GM19025 (cell line): Measurements from ENCODE around the gene SH3RF3.

ENCODE experiments used
- ATAC-seq: cut with Tn5 transposase; IDR thresholded peaks from one replicate; pipeline ENCODE4 v1.9.1; 2021; ENCODE audit warnings: mild to moderate bottlenecking, low read depth, moderate library complexity; ENCODE audit not compliant: unreplicated experiment

The SH3RF3 gene

DNA sequence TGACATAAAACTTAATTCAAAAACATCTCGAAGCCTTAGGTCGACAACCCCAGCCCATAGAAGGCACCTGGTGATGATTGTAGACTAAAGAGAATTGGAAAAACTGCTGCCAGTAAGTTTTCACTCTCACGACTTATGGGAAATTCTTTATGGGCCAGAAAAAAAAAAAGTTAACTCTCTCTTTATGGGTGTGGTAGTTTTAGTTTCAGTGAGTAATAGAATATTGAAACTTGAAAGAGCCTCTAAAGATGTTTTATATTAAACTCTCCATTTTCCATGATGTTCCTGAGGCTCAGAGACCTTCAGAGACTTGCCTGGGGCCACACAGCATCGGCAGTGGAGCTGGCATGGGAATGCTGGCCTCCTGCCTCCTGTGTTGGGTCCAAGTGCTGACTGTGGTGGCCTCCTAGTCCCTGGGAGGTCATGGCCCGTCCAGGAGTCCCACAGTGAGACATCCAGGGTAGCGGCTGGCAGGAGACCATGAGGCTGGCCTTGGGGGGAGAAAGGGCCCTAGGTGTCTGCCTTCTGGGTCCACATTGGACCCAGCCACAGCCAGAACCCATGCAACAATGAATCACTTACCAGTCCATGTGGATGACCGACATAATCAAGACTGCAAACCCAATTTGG, 325.9 kb downstream of the SH3RF3 start:
- no peak for ATAC-seq

GRCh38 chr2:109455731-109456691, 327.0 kb downstream of the SH3RF3 start:
- no peak for ATAC-seq

GRCh38 chr2:109456776-109457175, 327.8 kb downstream of the SH3RF3 start:
- no peak for ATAC-seq

DNA sequence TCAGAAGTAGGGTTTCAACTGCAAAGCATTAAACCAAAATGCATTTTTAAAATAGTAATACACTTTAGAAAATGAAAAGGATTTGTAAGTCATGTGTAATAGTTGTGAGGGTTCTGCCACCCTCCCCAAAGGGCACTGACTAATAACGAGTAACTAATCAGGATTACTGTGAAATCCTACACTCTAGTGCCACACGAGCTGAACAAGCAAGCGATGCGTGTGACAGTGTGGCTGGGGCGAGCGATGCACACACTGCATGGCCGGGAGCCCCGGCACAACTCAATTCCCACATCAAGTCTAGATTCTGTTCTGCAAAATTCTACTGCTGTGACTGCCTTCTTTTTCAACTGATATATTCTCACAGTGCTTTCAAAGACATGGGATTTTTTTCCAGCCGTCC, 328.4 kb downstream of the SH3RF3 start:
- no peak for ATAC-seq

- no peak for ATAC-seq
These were observed 328.8 kb downstream of the SH3RF3 start for GRCh38 chr2:109457794-109458193.

DNA sequence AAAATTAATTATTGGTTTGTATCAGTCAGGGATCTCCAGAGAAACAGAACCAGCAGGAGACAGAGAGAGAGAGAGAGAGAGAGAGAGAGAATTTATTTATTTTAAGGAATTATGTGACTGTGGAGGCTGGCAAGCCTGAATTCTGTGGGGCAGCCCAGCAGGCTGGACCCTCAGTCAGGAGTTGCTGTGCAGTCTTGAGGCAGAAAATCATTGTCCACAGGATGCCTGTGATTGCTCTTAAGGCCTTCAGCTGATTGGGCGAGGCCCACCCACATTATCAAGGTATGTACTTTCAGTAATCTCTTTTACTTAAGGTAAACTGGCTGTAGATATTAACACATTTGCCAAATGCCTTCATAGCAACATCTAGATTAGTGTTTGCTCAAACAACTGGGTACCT, 329.5 kb downstream of the SH3RF3 start:
- ATAC-seq = no peak

GRCh38 chr2:109459485-109459884, 330.5 kb downstream of the SH3RF3 start:
- no peak for ATAC-seq

DNA sequence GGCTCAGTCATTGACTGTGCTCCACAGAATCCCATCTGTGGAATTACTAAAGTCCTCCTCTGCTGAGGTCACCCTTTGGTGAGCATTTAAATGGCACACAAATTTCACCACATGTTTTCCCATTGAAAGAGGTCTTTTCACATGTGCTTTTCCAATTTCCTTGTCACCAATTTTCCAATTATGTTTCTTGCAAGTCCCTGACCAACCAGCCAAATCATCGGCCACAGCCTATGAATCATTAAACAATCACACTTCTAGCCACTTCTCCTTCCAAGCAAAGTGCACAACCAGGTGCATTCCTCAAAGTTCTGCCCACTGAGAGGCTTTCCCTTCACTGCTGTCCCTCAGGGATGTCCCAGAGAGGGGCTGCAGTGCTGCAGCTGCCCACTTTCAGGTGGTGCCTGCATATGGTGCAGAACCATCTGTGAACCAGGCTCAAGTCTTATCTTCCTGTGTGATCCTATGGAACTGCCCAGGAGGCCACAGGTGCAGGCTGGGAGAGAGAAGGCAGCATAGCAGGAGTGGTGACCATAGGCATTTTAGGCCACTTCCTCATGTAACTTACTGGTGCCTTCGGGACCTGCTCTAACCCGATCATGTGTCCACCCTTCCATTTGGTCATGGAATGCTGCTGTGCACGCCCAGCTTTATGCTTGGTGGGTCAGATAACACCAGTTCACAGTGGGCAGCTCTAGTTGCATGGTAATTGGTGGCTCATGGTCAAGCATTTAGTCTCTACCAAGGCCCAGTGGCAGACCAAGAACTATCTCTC, 331.7 kb downstream of the SH3RF3 start:
- no peak for ATAC-seq

- no peak for ATAC-seq
These were observed 334.2 kb downstream of the SH3RF3 start for GRCh38 chr2:109463236-109463635.

DNA sequence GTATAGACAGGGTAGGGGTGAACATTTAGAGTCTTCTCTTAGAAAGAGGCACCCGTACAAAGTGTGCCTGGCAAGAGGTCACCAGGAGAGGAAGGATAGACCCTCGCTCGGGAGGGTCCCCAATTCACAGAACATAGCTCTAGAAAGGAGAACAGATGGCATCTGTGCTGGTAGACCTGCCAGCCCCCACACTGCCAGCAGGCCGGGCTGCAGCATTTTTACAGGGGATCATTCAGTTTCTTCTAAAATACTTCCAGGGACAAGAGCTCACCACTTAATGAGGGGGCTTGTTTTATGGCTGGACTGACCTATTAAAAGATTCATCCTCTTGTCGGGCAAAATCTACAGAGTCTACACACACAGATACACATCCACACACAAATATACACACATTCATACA, 334.9 kb downstream of the SH3RF3 start:
- no peak for ATAC-seq

DNA sequence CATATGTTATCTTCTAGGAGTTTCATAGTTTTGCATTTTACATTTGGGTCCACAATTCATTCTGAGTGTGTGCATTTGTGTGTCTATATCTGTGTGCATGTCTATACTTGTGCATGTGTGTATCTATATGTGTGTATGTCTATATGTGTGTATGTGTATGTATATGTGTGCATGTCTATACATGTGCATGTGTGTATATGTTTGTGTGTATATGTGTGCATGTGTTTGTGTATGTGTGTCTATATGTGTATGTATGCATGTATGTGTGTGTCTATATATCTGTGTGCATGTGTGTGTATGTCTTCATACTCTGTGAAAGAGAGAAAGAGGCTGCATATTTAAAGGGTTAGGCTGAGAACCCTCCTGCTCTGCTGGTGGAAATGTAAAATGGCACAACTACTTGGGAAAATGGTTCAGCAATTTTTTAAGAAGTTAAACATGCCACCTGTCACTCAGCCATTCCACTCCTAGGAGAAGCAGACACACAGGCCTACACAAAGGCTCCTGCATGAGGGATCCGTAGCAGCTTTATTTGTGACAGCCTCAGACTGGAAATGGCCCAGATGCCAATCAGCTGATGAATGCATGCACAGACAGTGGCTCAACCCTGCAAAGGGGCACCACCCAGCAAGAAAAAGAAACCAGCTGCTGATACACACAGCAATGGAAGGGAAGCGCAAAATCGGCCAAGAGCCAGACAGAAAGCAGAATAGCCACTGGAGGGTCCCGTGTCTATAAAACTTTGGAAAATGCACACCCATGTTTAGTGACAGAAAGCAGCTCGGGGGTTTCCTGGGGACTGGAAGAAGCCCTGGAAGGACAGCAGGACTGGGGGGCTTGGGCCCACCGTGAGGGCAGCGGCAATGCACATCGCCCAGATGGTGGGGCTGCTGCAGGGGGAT, 337.9 kb downstream of the SH3RF3 start:
- ATAC-seq = no peak

- ATAC-seq = no peak
These were observed 338.7 kb downstream of the SH3RF3 start for GRCh38 chr2:109467701-109468100.

- no peak for ATAC-seq
These were observed 339.9 kb downstream of the SH3RF3 start for GRCh38 chr2:109468893-109469292.

- ATAC-seq = no peak
These were observed 342.7 kb downstream of the SH3RF3 start for GRCh38 chr2:109471658-109472057.

DNA sequence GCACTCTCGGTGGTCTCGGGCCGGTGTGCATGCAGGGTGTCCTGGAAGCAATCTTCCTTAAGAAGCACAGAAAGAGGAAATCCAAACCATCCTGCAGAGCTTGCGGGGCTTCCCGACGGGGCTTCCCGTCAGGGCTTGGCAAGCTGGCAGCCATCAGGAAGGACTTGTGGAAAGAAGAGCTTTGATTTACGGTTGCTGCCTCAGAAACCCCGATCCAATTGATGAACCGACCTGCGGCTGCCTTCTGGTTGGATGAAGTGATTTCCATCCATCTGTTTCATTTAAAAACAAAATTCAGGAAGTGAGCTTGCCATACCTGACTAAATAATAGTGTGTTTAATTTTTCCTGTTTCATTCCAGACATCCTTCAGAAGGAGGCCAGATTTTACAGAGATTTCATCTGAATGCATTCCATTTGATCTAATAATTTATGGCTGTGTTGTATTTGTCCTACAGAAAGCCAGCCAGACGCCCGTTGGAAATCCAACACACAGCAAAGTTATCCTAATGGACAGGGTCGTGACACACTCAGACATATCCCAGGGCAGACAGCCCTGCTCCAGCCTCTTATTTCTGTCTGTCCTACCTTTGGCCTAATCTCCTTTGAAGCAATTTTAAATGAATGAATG, 343.4 kb downstream of the SH3RF3 start:
- ATAC-seq = no peak

- ATAC-seq = no peak
These were observed 344.0 kb downstream of the SH3RF3 start for GRCh38 chr2:109472974-109473373.

GRCh38 chr2:109473616-109474318, 344.8 kb downstream of the SH3RF3 start:
- ATAC-seq = no peak

- no peak for ATAC-seq
These were observed 345.4 kb downstream of the SH3RF3 start for GRCh38 chr2:109474319-109474825.
